ENCODE measurements around the gene PRICKLE4.
A peak's percentile ranks its signal among the peaks of the same experiment; 100 is the strongest.

GRCh38 chr6:41739041-41739440, 41.5 kb upstream of the PRICKLE4 start:
- TF ChIP-seq ZBTB1 (CRISPR knock-in tag; IDR thresholded peaks at IDR 0.05; ENCODE audit: borderline replicate concordance) (no peak), ZFP1 (CRISPR knock-in tag; IDR thresholded peaks at IDR 0.05) (no peak), ZNF441 (CRISPR knock-in tag; IDR thresholded peaks at IDR 0.05; ENCODE audit: borderline replicate concordance) (no peak), NR2C2 (CRISPR knock-in tag; IDR thresholded peaks at IDR 0.05; ENCODE audit: borderline replicate concordance) (peak; percentile 25; the same call in 1 of the 2 replicates), BRCA1 (CRISPR knock-in tag; IDR thresholded peaks at IDR 0.05) (no peak), BCL3 (CRISPR knock-in tag; IDR thresholded peaks at IDR 0.05) (no peak), SP1 (IDR thresholded peaks at IDR 0.05) (no peak), SP1 (CRISPR knock-in tag; IDR thresholded peaks at IDR 0.05) (no peak), KDM4B (CRISPR knock-in tag; IDR thresholded peaks at IDR 0.05) (no peak), FOXK1 (CRISPR knock-in tag; IDR thresholded peaks at IDR 0.05; ENCODE audit: borderline replicate concordance, low read depth) (no peak), SMC3 (IDR thresholded peaks at IDR 0.05; ENCODE audit: low read length) (no peak), BHLHE40 (IDR thresholded peaks at IDR 0.05; ENCODE audit: low read length) (no peak), ARNT (IDR thresholded peaks at IDR 0.05) (no peak), SOX6 (IDR thresholded peaks at IDR 0.05) (no peak), SOX6 (CRISPR knock-in tag; IDR thresholded peaks at IDR 0.05) (peak; percentile 32; the same call in 1 of the 2 replicates)

Measured in HepG2 (cell line).